Measurements from ENCODE around the gene FRS3. TPM values are rescaled to one million over a fixed set of nuclear protein-coding genes. Genes with fewer than 3 reads are reported as not detected.
A peak's percentile ranks its signal among the peaks of the same experiment; 100 is the strongest.

FRS3 gene
- total and polyA plus RNA-seq, 5 experiments from 2014 or later, result 0.91 to 7.6 (median 2.8) TPM

- H3K9me3 Mint-ChIP-seq, result no peaks in the 10 kb centered on the region
- H3K27me3 Mint-ChIP-seq, result no peaks in the 10 kb centered on the region
- POLR2A ChIA-PET, result interaction anchor here (1.3 kb wide), 1 partner anchor 10 kb away, joined by 3 read pairs; no protein-coding TSS in a partner anchor
Measured at GRCh38 chr6:41726876-41727275, 52.8 kb downstream of the FRS3 start.

DNA sequence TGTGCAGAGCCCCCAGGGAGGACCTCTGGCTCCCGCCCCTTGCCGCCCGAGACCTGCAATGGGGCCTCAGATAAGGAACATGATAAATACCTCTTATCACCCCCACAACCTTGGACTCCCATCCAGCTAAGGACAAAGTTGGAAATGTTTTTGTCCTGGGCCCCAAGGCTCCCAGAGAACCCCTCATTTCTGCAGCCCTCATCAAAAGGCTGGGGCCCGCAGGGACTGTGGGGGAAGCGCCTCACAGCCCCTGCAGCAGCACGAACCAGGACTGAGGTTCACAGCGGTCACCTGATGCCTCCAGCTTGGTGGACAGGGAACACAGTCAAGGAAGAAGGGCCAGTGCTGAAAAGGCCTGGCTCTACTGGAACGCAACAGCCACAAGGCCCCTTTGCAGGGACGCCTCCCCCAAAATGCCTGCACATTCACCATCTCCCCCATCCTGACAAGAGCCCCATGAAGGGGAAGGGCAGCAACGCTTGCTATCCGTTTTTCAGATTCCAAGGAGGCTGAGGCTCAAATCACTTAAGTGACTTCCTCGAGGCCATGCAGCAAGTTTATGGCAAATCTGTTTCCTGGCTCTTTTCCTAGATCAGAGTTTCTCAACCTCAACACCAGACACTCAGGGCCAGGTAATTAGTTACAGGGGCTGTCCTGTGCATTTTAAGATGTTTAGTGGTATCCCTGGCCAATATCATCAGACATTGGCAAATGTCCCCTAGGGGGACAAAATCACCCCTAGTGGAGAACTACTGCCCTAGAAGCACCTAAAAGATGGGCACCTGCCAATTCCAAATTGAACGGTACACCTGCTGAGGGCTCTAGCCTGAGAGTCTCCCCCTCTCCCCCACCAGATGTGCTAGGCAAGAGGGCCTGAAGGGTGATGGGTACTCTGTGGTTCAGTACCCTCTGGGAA is 54.9 kb downstream of the FRS3 start:
- no peaks in the 10 kb centered on the region for H3K27me3 Mint-ChIP-seq
- ATAC-seq, result no peak
- peaks cover 12 to 91% (median 23%) of the 10 kb centered on the region in 4 donors for H3K4me1 Mint-ChIP-seq
- H3K27ac Mint-ChIP-seq, result peak overlapping the region in 2 of 10 donors; percentile 36 to 50
- POLR2A ChIA-PET, result interaction anchor here (1.4 kb wide), 1 partner anchor 10 kb away, joined by 5 read pairs; no protein-coding TSS in a partner anchor
- H3K36me3 Mint-ChIP-seq, result no peaks in the 10 kb centered on the region
- H3K9me3 Mint-ChIP-seq, result no peaks in the 10 kb centered on the region
- no peak for DNase-seq
- no peak overlapping the region for H3K4me3 Mint-ChIP-seq

More at GRCh38 chr6:41726876-41727275, 52.8 kb downstream of the FRS3 start:
- peak overlapping the region in 5 of 10 donors; percentile 39 to 90 (median 71) for H3K27ac Mint-ChIP-seq
- H3K4me3 Mint-ChIP-seq, result peak overlapping the region in 6 of 10 donors; percentile 29 to 72 (median 62)
- H3K36me3 Mint-ChIP-seq, result no peaks in the 10 kb centered on the region
- no peak for DNase-seq
- peak in 1 of 2 donors; percentile 39 for ATAC-seq
- peaks cover 13 to 94% (median 40%) of the 10 kb centered on the region in 4 donors for H3K4me1 Mint-ChIP-seq

DNA sequence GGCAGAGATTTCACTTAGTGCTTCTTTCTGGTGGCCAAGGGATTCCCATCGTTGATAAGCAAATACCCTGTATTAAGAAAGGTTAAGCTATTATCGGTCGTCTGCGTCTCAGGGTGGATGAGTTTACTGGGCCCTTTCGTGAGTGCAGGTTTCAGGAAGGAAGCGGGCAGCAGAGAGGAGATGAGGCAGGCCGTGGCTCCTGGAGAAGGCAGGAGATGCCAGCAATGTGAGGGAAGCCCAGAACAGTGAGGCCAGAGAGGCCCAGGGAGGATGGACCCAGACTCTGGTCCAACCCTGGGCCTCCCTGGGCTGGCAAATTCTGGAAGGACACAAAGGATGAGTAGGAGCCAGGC is 55.5 kb downstream of the FRS3 start:
- Mint-ChIP-seq H3K4me3 (peak overlapping the region in 3 of 10 donors; percentile 3 to 78 (median 18)), H3K27ac (peak overlapping the region in 3 of 10 donors; percentile 12 to 49 (median 34)), H3K9me3 (no peaks in the 10 kb centered on the region), H3K36me3 (no peaks in the 10 kb centered on the region), H3K4me1 (peaks cover 12 to 91% (median 22%) of the 10 kb centered on the region in 4 donors), H3K27me3 (no peaks in the 10 kb centered on the region)
- POLR2A ChIA-PET, result interaction anchor here (1.4 kb wide), 1 partner anchor 10 kb away, joined by 5 read pairs; no protein-coding TSS in a partner anchor
- ATAC-seq (no peak), DNase-seq (no peak)

DNA sequence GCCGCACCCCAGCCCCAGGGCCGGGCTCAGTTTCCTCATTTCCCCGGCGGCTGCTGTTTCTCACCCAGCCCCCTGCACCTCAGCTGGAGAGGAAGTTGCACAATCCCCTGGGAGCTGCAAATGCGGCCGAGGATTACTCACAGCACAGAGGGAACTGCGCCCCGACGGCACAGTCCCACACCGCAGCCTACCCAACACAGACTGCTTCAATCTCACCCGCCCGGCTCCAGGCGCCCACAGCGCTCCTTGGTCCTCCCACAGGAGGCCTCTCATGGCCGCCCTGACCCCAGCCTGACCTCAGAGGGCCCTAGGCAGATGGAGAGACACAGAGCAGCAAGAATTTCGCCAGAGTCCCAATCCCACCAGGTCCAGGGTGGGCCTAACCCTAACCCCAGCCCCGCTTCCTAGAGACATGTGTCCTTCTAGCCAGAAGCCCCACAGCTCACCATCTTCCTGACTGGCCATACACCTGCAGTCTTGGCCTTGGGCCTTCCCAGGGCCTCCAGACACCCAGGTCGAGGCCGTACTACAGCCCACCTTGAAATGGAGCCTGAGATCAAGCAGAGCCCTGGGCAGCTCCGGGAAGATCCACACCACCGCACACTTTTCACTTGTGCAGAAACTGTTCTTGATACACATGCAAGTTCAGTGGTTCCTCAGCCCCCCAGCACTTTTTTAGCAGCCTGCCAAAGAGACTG is 56.0 kb downstream of the FRS3 start:
- DNase-seq (peak in 1 of 10 donors; percentile 55), ATAC-seq (peak in 1 of 2 donors; percentile 75)
- Mint-ChIP-seq H3K36me3 (no peaks in the 10 kb centered on the region), H3K4me3 (peak overlapping the region in 1 of 10 donors; percentile 78), H3K27ac (peak overlapping the region in 2 of 10 donors; percentile 34 to 78), H3K4me1 (peaks cover 10 to 88% (median 17%) of the 10 kb centered on the region in 4 donors), H3K27me3 (no peaks in the 10 kb centered on the region), H3K9me3 (no peaks in the 10 kb centered on the region)
- POLR2A ChIA-PET, result interaction anchor here (0.6 to 1.4 kb wide), 3 partner anchors 10 to 188 kb away, joined by 3 to 5 read pairs (median 4); no protein-coding TSS in a partner anchor

DNA sequence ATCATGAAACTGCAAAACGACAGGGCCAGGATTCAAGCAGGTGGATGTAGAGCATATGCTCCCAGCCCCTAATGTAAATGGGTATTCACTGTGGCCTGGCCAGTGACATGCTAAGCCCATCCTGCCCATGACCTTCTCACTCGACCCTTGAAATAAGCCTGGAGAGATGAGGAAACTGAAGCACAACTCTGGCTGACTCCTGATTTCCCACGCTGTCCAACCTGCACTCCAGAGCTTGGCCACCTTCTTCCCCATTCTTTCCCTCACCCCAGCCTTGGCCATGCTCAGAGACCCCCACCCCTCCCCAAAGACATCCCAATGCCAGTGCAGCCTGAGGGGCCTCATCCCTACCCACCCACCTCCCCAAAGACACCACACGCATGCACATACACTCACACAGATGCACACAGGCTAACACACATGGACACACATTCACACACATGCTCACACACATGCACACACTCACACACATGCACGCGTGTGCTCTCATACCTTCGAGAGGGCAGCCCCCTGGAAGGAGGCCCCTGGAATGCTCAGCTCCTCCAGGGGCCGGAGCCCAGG is 56.7 kb downstream of the FRS3 start:
- POLR2A ChIA-PET, result interaction anchor here (1.0 kb wide), 1 partner anchor 11 kb away, joined by 4 read pairs; no protein-coding TSS in a partner anchor
- H3K27ac Mint-ChIP-seq, result peak overlapping the region in 3 of 10 donors; percentile 27 to 87 (median 34)
- DNase-seq, result no peak
- peaks cover 10 to 87% (median 16%) of the 10 kb centered on the region in 4 donors for H3K4me1 Mint-ChIP-seq
- H3K27me3 Mint-ChIP-seq, result no peaks in the 10 kb centered on the region
- no peak for ATAC-seq
- H3K9me3 Mint-ChIP-seq, result no peaks in the 10 kb centered on the region
- peak overlapping the region in 1 of 10 donors; percentile 78 for H3K4me3 Mint-ChIP-seq
- H3K36me3 Mint-ChIP-seq, result no peaks in the 10 kb centered on the region

GRCh38 chr6:41721414-41721813 is 58.3 kb downstream of the FRS3 start:
- H3K9me3 Mint-ChIP-seq, result no peaks in the 10 kb centered on the region
- peaks cover 9 to 87% (median 14%) of the 10 kb centered on the region in 4 donors for H3K4me1 Mint-ChIP-seq
- POLR2A ChIA-PET, result no interaction called here
- H3K4me3 Mint-ChIP-seq, result no peak overlapping the region
- DNase-seq (no peak), ATAC-seq (no peak)
- H3K27me3 Mint-ChIP-seq, result no peaks in the 10 kb centered on the region
- peak overlapping the region in 4 of 10 donors; percentile 2 to 47 (median 20) for H3K27ac Mint-ChIP-seq
- H3K36me3 Mint-ChIP-seq, result no peaks in the 10 kb centered on the region

GRCh38 chr6:41720783-41721182 is 58.9 kb downstream of the FRS3 start:
- POLR2A ChIA-PET, result no interaction called here
- ATAC-seq, result no peak
- Mint-ChIP-seq H3K27me3 (no peaks in the 10 kb centered on the region), H3K36me3 (no peaks in the 10 kb centered on the region), H3K4me1 (peaks cover 14 to 89% (median 20%) of the 10 kb centered on the region in 4 donors), H3K27ac (peak overlapping the region in 2 of 10 donors; percentile 47 to 55), H3K4me3 (no peak overlapping the region), H3K9me3 (no peaks in the 10 kb centered on the region)
- DNase-seq, result no peak

DNA sequence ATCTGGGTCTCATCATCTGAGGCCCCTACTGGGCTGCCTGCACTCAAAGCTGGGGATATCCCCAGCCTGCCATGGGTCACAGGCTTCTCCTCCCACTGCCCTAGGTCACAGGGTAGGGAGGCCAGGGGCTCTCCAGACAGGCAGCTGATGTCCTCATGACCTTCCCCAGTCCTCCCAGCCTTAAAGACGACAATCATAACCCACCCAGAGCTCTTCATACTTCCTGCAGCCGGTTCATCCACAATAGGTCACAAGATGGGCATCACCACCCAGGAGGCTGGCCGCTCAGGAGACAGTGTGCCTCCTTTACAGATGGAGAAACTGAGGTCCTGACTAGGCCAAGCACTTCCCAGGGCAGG is 59.5 kb downstream of the FRS3 start:
- POLR2A ChIA-PET, result no interaction called here
- H3K27me3 Mint-ChIP-seq, result no peaks in the 10 kb centered on the region
- H3K4me3 Mint-ChIP-seq, result no peak overlapping the region
- ATAC-seq (no peak), DNase-seq (no peak)
- H3K9me3 Mint-ChIP-seq, result no peaks in the 10 kb centered on the region
- H3K36me3 Mint-ChIP-seq, result no peaks in the 10 kb centered on the region
- peaks cover 15 to 86% (median 22%) of the 10 kb centered on the region in 4 donors for H3K4me1 Mint-ChIP-seq
- H3K27ac Mint-ChIP-seq, result peak overlapping the region in 2 of 10 donors; percentile 46 to 75

Other genes starting within 250 kb of the FRS3 start
- gene FOXP4, start 233.5 kb downstream of the FRS3 start, total RNA-seq, result 1 to 10 TPM; 3.9 to 5.1 TPM
- gene FOXP4, start 233.5 kb downstream of the FRS3 start, polyA plus RNA-seq, result under 1 TPM; 0.07 to 0.19 (median 0.15) TPM
- gene MDFI, start 141.4 kb downstream of the FRS3 start, total RNA-seq, result not detected
- gene MDFI, start 141.4 kb downstream of the FRS3 start, polyA plus RNA-seq, result not detected
- 10 to 100 TPM in 1 of 2 experiments, 1 to 10 TPM in 1; 9.2 to 10.8 TPM for gene TFEB, start 44.3 kb downstream of the FRS3 start, total RNA-seq
- gene TFEB, start 44.3 kb downstream of the FRS3 start, polyA plus RNA-seq, result 1 to 10 TPM; 2.6 to 9.4 (median 6.1) TPM
- gene PGC, start 32.5 kb downstream of the FRS3 start, total RNA-seq, result not detected
- not detected for gene PGC, start 32.5 kb downstream of the FRS3 start, polyA plus RNA-seq
- gene PRICKLE4, start 882 bp upstream of the FRS3 start, total RNA-seq, result not detected
- not detected for gene PRICKLE4, start 882 bp upstream of the FRS3 start, polyA plus RNA-seq
- 100 to 1,000 TPM; 134 to 135 TPM for gene TOMM6, start 7.8 kb upstream of the FRS3 start, total RNA-seq
- gene TOMM6, start 7.8 kb upstream of the FRS3 start, polyA plus RNA-seq, result 100 to 1,000 TPM; 433 to 440 (median 433) TPM
- gene USP49, start 115.5 kb upstream of the FRS3 start, total RNA-seq, result 1 to 10 TPM; 2.0 to 3.0 TPM
- gene USP49, start 115.5 kb upstream of the FRS3 start, polyA plus RNA-seq, result under 1 TPM; 0.34 to 0.48 (median 0.42) TPM
- gene MED20, start 141.2 kb upstream of the FRS3 start, total RNA-seq, result 10 to 100 TPM in 1 of 2 experiments, 1 to 10 TPM in 1; 8.8 to 12.5 TPM
- 1 to 10 TPM; 2.8 to 5.1 (median 4.3) TPM for gene MED20, start 141.2 kb upstream of the FRS3 start, polyA plus RNA-seq
- gene BYSL, start 141.6 kb upstream of the FRS3 start, total RNA-seq, result 1 to 10 TPM; 5.3 to 7.6 TPM
- 1 to 10 TPM; 3.5 to 7.5 (median 4.9) TPM for gene BYSL, start 141.6 kb upstream of the FRS3 start, polyA plus RNA-seq
- 100 to 1,000 TPM; 282 to 291 TPM for gene CCND3, start 161.9 kb upstream of the FRS3 start, total RNA-seq
- gene CCND3, start 161.9 kb upstream of the FRS3 start, polyA plus RNA-seq, result 100 to 1,000 TPM; 519 to 765 (median 628) TPM

Measured in naive thymus-derived CD8-positive, alpha-beta T cell (primary cell).